Caco-2 (cell line): ENCODE results near the gene MN1. TPM values are rescaled to one million over a fixed set of nuclear protein-coding genes. Genes with fewer than 3 reads are reported as not detected.

Experiments
- BruUV-seq: library from RNA; stranded (reverse); fragments of 400-500 nt; replicated peaks from 2 replicates; lab custom pipeline; 2021; lab: Mats Ljungman, UMichigan
- CTCF ChIA-PET: fragments of 300-600 bp; sonication (Branson Sonifier 250); formaldehyde crosslinking; loops from one replicate; lab custom pipeline; 2022; ENCODE audit warnings: antibody characterized with exemption; lab: Charles Lee
- POLR2A ChIA-PET: fragments of 300-600 bp; sonication (Branson Sonifier 250); formaldehyde crosslinking; loops from one replicate; lab custom pipeline; 2022; ENCODE audit warnings: antibody characterized with exemption; lab: Charles Lee
- DNase-seq, 2 experiments: peaks; one replicate each; pipeline versions ENCODE4 v3.0.0 to v3.0.0-alpha.2; 2020 to 2022
- H3K27me3 ChIP-seq: replicated peaks from 2 replicates; pipeline ENCODE4 v1.6.0; 2011; ENCODE audit warnings: low read length; ENCODE audit not compliant: control insufficient read depth, insufficient read depth
- H3K36me3 ChIP-seq: 2 replicates; pipeline ENCODE4 v1.5.1; 2011; ENCODE audit warnings: low read length; ENCODE audit not compliant: control insufficient read depth, insufficient read depth
- H3K4me1 ChIP-seq: fragments of 250-450 bp; sonication (Bioruptor Pico); 2 replicates; pipeline ENCODE4 v1.5.1; 2020; ENCODE audit warnings: mild to moderate bottlenecking
- H3K4me3 ChIP-seq: 2 replicates; pipeline ENCODE4 v1.5.1; 2011; ENCODE audit warnings: low read depth, mild to moderate bottlenecking, control low read depth, low read length
- H3K9me3 ChIP-seq: fragments of 250-450 bp; sonication (Bioruptor Pico); 2 replicates; pipeline ENCODE4 v1.5.1; 2020; ENCODE audit warnings: mild to moderate bottlenecking, moderate library complexity
- H3K27ac Mint-ChIP-seq: one replicate; pipeline ENCODE4 v1.8.0; 2022; ENCODE audit warnings: mixed read lengths; ENCODE audit not compliant: unreplicated experiment
- H3K27me3 Mint-ChIP-seq: one replicate; pipeline ENCODE4 v1.8.0; 2022; ENCODE audit warnings: mixed read lengths; ENCODE audit not compliant: insufficient read depth, unreplicated experiment
- H3K36me3 Mint-ChIP-seq: one replicate; pipeline ENCODE4 v1.8.0; 2022; ENCODE audit warnings: mild to moderate bottlenecking, mixed read lengths; ENCODE audit not compliant: insufficient read depth, unreplicated experiment
- H3K4me1 Mint-ChIP-seq: one replicate; pipeline ENCODE4 v1.8.0; 2022; ENCODE audit warnings: low read depth, mixed read lengths; ENCODE audit not compliant: unreplicated experiment
- H3K4me3 Mint-ChIP-seq: one replicate; pipeline ENCODE4 v1.8.0; 2022; ENCODE audit warnings: mild to moderate bottlenecking, moderate library complexity, mixed read lengths; ENCODE audit not compliant: unreplicated experiment
- H3K9me3 Mint-ChIP-seq: one replicate; pipeline ENCODE4 v1.8.0; 2022; ENCODE audit warnings: mixed read lengths; ENCODE audit not compliant: unreplicated experiment
- intact Hi-C: fragments of 100-400 bp; cut with micrococcal nuclease; formaldehyde crosslinking; loops from one replicate; pipeline ENCODE4 v1.10.0; 2022; ENCODE audit not compliant: unreplicated experiment
- total RNA-seq: library from RNA; stranded (reverse); gene quantifications from 2 replicates; pipeline ENCODE4 v1.2.3, GENCODE V29; 2022
- TF ChIP-seq, protein P1 (sequence below), 2 experiments: fragments of 200-600 bp in 1 of 2; IDR thresholded peaks; 1 replicate in 1 of 2; 2 replicates in 1 of 2; pipeline versions ENCODE4 v1.5.1 to v1.8.0; 2011 to 2022; ENCODE audit warnings: antibody characterized with exemption in 1 of 2, control low read depth in 1 of 2, inconsistent platforms in 1 of 2, low read depth in 1 of 2, low read length in 1 of 2, mild to moderate bottlenecking in 1 of 2, moderate library complexity in 1 of 2; ENCODE audit not compliant: insufficient read depth in 1 of 2, severe bottlenecking in 1 of 2, unreplicated experiment in 1 of 2

MN1 gene
- total RNA-seq, 1 experiment from 2014 or later = 0.32 TPM

DNA sequence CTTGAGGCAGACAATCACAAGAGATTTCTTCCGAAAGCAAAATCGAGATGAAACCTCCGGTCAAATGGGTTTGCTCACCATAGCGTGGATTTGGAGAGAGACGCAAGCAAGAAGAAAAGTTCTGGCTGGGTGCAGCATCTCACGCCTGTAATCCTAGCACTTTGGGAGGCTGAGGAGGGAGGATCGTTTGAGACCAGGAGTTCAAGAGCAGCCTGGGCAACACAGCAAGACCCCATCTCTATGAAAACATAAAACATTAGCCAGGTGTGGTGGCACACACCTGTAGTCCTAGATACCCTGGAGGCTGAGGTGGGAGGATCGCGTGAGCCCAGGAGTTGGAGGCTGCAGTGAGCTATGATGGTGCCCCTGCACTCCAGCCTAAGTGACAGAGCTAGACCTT, 24.4 kb downstream of the MN1 start:
- no TSS peak for BruUV-seq
- H3K4me1 Mint-ChIP-seq = no peaks in the 10 kb centered on the region
- CTCF ChIA-PET = interaction anchor here (0.6 to 0.7 kb wide), 2 partner anchors 29 to 233 kb away, joined by 3 read pairs; no protein-coding TSS in a partner anchor
- TF ChIP-seq, protein P1, sequence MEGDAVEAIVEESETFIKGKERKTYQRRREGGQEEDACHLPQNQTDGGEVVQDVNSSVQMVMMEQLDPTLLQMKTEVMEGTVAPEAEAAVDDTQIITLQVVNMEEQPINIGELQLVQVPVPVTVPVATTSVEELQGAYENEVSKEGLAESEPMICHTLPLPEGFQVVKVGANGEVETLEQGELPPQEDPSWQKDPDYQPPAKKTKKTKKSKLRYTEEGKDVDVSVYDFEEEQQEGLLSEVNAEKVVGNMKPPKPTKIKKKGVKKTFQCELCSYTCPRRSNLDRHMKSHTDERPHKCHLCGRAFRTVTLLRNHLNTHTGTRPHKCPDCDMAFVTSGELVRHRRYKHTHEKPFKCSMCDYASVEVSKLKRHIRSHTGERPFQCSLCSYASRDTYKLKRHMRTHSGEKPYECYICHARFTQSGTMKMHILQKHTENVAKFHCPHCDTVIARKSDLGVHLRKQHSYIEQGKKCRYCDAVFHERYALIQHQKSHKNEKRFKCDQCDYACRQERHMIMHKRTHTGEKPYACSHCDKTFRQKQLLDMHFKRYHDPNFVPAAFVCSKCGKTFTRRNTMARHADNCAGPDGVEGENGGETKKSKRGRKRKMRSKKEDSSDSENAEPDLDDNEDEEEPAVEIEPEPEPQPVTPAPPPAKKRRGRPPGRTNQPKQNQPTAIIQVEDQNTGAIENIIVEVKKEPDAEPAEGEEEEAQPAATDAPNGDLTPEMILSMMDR (IDR thresholded peaks at IDR 0.05; ENCODE audit: insufficient read depth in 1 of 2, low read depth in 1 of 2, low read length in 1 of 2, severe bottlenecking in 1 of 2, unreplicated experiment in 1 of 2) = no peak
- POLR2A ChIA-PET = no interaction called here
- no peak overlapping the region for H3K4me3 Mint-ChIP-seq
- H3K9me3 ChIP-seq = no peaks in the 10 kb centered on the region
- H3K4me3 ChIP-seq = no peak overlapping the region
- no peak for DNase-seq
- no peaks in the 10 kb centered on the region for H3K36me3 ChIP-seq
- H3K36me3 Mint-ChIP-seq = no peaks in the 10 kb centered on the region
- no peaks in the 10 kb centered on the region for H3K27me3 ChIP-seq
- no peaks in the 10 kb centered on the region for H3K27me3 Mint-ChIP-seq
- H3K27ac Mint-ChIP-seq = no peak overlapping the region
- H3K9me3 Mint-ChIP-seq = no peaks in the 10 kb centered on the region
- intact Hi-C loops = no loop called here
- H3K4me1 ChIP-seq = no peaks in the 10 kb centered on the region

DNA sequence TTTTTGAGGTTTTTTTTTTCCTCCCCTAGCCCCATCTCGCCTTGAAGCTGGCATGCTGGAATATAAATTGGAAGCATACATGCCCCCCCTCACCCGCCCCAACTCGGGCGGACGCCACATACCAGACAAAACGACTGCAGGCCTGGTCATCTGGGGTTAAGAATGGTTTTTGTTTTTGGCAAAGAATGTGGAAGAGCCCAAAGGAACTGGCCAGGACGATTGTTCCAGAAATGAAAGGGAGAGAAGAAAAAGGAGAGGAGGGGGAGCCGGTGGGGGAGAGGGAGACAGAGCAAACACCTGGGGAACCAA, 25.0 kb downstream of the MN1 start:
- intact Hi-C loops = no loop called here
- no peak overlapping the region for H3K27ac Mint-ChIP-seq
- H3K4me1 Mint-ChIP-seq = no peaks in the 10 kb centered on the region
- ChIA-PET CTCF (no interaction called here), POLR2A (no interaction called here)
- no peaks in the 10 kb centered on the region for H3K9me3 ChIP-seq
- H3K9me3 Mint-ChIP-seq = no peaks in the 10 kb centered on the region
- no peak overlapping the region for H3K4me3 Mint-ChIP-seq
- H3K27me3 Mint-ChIP-seq = no peaks in the 10 kb centered on the region
- BruUV-seq = no TSS peak
- no peaks in the 10 kb centered on the region for H3K27me3 ChIP-seq
- H3K36me3 ChIP-seq = no peaks in the 10 kb centered on the region
- no peaks in the 10 kb centered on the region for H3K4me1 ChIP-seq
- no peaks in the 10 kb centered on the region for H3K36me3 Mint-ChIP-seq
- H3K4me3 ChIP-seq = no peak overlapping the region
- TF ChIP-seq, protein P1 (IDR thresholded peaks at IDR 0.05; ENCODE audit: insufficient read depth in 1 of 2, low read depth in 1 of 2, low read length in 1 of 2, severe bottlenecking in 1 of 2, unreplicated experiment in 1 of 2) = no peak
- DNase-seq = no peak

GRCh38 chr22:27775758-27776649, 25.6 kb downstream of the MN1 start:
- no peak overlapping the region for H3K4me3 ChIP-seq
- no peaks in the 10 kb centered on the region for H3K4me1 ChIP-seq
- H3K36me3 Mint-ChIP-seq = no peaks in the 10 kb centered on the region
- no peaks in the 10 kb centered on the region for H3K9me3 ChIP-seq
- no peak for DNase-seq
- no peaks in the 10 kb centered on the region for H3K9me3 Mint-ChIP-seq
- no peak overlapping the region for H3K4me3 Mint-ChIP-seq
- no peaks in the 10 kb centered on the region for H3K27me3 ChIP-seq
- BruUV-seq = no TSS peak
- TF ChIP-seq, protein P1 (IDR thresholded peaks at IDR 0.05; ENCODE audit: insufficient read depth in 1 of 2, low read depth in 1 of 2, low read length in 1 of 2, severe bottlenecking in 1 of 2, unreplicated experiment in 1 of 2) = no peak
- CTCF ChIA-PET = no interaction called here
- no peaks in the 10 kb centered on the region for H3K27me3 Mint-ChIP-seq
- no peak overlapping the region for H3K27ac Mint-ChIP-seq
- no peaks in the 10 kb centered on the region for H3K36me3 ChIP-seq
- H3K4me1 Mint-ChIP-seq = no peaks in the 10 kb centered on the region
- POLR2A ChIA-PET = no interaction called here
- intact Hi-C loops = no loop called here
